ENCODE measurements around the gene CTSO.

DNA sequence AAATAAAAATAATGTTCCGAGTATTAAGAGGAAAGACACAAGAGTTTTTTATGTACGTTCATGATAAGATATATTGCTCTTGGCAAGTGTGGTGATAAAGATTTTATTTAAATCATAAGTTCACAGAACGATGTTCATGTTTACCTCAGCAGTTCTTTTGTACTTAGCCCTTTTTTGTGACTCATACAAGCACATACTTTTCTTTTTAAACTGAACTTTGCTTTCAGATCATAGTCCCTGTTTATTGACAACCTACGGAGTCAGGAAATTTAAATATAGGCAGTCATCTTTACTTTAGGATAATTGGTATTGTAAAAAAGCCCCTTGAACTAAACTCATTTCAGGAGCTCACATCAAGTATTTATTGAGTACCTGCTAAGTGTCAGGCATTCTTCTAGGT, 1.3 kb upstream of the CTSO start:
- TF ChIP-seq, protein P1, sequence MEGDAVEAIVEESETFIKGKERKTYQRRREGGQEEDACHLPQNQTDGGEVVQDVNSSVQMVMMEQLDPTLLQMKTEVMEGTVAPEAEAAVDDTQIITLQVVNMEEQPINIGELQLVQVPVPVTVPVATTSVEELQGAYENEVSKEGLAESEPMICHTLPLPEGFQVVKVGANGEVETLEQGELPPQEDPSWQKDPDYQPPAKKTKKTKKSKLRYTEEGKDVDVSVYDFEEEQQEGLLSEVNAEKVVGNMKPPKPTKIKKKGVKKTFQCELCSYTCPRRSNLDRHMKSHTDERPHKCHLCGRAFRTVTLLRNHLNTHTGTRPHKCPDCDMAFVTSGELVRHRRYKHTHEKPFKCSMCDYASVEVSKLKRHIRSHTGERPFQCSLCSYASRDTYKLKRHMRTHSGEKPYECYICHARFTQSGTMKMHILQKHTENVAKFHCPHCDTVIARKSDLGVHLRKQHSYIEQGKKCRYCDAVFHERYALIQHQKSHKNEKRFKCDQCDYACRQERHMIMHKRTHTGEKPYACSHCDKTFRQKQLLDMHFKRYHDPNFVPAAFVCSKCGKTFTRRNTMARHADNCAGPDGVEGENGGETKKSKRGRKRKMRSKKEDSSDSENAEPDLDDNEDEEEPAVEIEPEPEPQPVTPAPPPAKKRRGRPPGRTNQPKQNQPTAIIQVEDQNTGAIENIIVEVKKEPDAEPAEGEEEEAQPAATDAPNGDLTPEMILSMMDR (IDR thresholded peaks at IDR 0.05; ENCODE audit: extremely low read depth in 1 of 2, insufficient read depth in 1 of 2, low read depth in 1 of 2, low read length in 2 of 2), result no peak
- no peak for TF ChIP-seq POLR2A (IDR thresholded peaks at IDR 0.05; ENCODE audit: low read depth, low read length)
- no peak for TF ChIP-seq MYC (IDR thresholded peaks at IDR 0.05; ENCODE audit: low read depth, low read length)
- no peak for TF ChIP-seq EZH2 (IDR thresholded peaks at IDR 0.05; ENCODE audit: borderline replicate concordance, low read depth, low read length, severe bottlenecking)

Data from endothelial cell of umbilical vein (primary cell).